Colonic mucosa (tissue), 4 donors: ENCODE measurements around the gene CSNK1G1. TPM values are rescaled to one million over a fixed set of nuclear protein-coding genes. Genes with fewer than 3 reads are reported as not detected.

Experiments
- DNase-seq: peaks from one replicate; pipeline ENCODE4 v3.0.0-alpha.2; 2020
- H3K27ac ChIP-seq: fragments of 200-600 bp; one replicate; pipeline ENCODE4 v1.8.0; 2021
- H3K27me3 ChIP-seq: fragments of 200-600 bp; one replicate; pipeline ENCODE4 v1.8.0; 2021
- H3K36me3 ChIP-seq: fragments of 200-600 bp; one replicate; pipeline ENCODE4 v1.8.0; 2021
- H3K4me1 ChIP-seq: fragments of 200-600 bp; one replicate; pipeline ENCODE4 v1.8.0; 2021; ENCODE audit warnings: mild to moderate bottlenecking
- H3K4me3 ChIP-seq: fragments of 200-600 bp; one replicate; pipeline ENCODE4 v1.8.0; 2021
- H3K9ac ChIP-seq, 2 donors: one replicate each; pipeline ENCODE4 v1.7.0; 2013; ENCODE audit warnings: control low read depth in 2 of 2, low read depth in 2 of 2, low read length in 2 of 2
- H3K9me3 ChIP-seq: fragments of 200-600 bp; one replicate; pipeline ENCODE4 v1.8.0; 2021
- CTCF ChIP-seq: fragments of 200-600 bp; IDR thresholded peaks from one replicate; pipeline ENCODE4 v1.8.0; 2022; ENCODE audit warnings: antibody characterized with exemption, mild to moderate bottlenecking
- intact Hi-C: fragments of 100-400 bp; cut with DNase I; formaldehyde crosslinking; loops from one replicate; pipeline ENCODE4 v1.14.1; 2022
- total RNA-seq, 2 donors: library from RNA; stranded (reverse); fragmentation: NEBNext Ultra II Directional in 1 of 2; extraction: Animal tissue kit (Norgen Biotek cat#: 25700) in 1 of 2; gene quantifications; one replicate each; pipeline ENCODE4 v1.2.1, GENCODE V29; 2021
- donor health status: healthy.
- donor health status: DM: no; HTN: no; CAD: no.
- donor health status: DM: no; HTN: no; CAD: no.

Gene CSNK1G1
- total RNA-seq, 2 donors from 2014 or later: 17.0 to 18.5 TPM

GRCh38 chr15:64305261-64305660 is 50.7 kb downstream of the CSNK1G1 start:
- intact Hi-C loops: no loop called here
- no peak for DNase-seq
- Histone ChIP-seq H3K4me1 (no peaks in the 10 kb centered on the region), H3K9ac (no peak overlapping the region), H3K27me3 (no peaks in the 10 kb centered on the region), H3K27ac (no peak overlapping the region), H3K4me3 (no peak overlapping the region), H3K9me3 (no peaks in the 10 kb centered on the region), H3K36me3 (no peaks in the 10 kb centered on the region)
- no peak for TF ChIP-seq CTCF

- no peaks in the 10 kb centered on the region for H3K27me3 ChIP-seq
- no peaks in the 10 kb centered on the region for H3K36me3 ChIP-seq
- TF ChIP-seq CTCF: no peak
- intact Hi-C loops: no loop called here
- no peak overlapping the region for H3K27ac ChIP-seq
- H3K4me3 ChIP-seq: no peak overlapping the region
- no peaks in the 10 kb centered on the region for H3K9me3 ChIP-seq
- no peaks in the 10 kb centered on the region for H3K4me1 ChIP-seq
- no peak for DNase-seq
- H3K9ac ChIP-seq: no peak overlapping the region
Measured at GRCh38 chr15:64289550-64289949, 66.4 kb downstream of the CSNK1G1 start.

- no peak overlapping the region for H3K9ac ChIP-seq
- intact Hi-C loops: no loop called here
- H3K9me3 ChIP-seq: no peaks in the 10 kb centered on the region
- no peak for TF ChIP-seq CTCF
- no peaks in the 10 kb centered on the region for H3K27me3 ChIP-seq
- no peak overlapping the region for H3K4me3 ChIP-seq
- H3K36me3 ChIP-seq: no peaks in the 10 kb centered on the region
- no peak for DNase-seq
- H3K27ac ChIP-seq: no peak overlapping the region
- H3K4me1 ChIP-seq: no peaks in the 10 kb centered on the region
Measured at GRCh38 chr15:64288999-64289398, 67.0 kb downstream of the CSNK1G1 start.

GRCh38 chr15:64288577-64288976 is 67.4 kb downstream of the CSNK1G1 start:
- no peak for TF ChIP-seq CTCF
- intact Hi-C loops: no loop called here
- no peaks in the 10 kb centered on the region for H3K27me3 ChIP-seq
- H3K36me3 ChIP-seq: no peaks in the 10 kb centered on the region
- H3K27ac ChIP-seq: no peak overlapping the region
- no peaks in the 10 kb centered on the region for H3K9me3 ChIP-seq
- H3K4me1 ChIP-seq: no peaks in the 10 kb centered on the region
- no peak for DNase-seq
- H3K9ac ChIP-seq: no peak overlapping the region
- H3K4me3 ChIP-seq: no peak overlapping the region

GRCh38 chr15:64287953-64288352 is 68.0 kb downstream of the CSNK1G1 start:
- Histone ChIP-seq H3K27me3 (no peaks in the 10 kb centered on the region), H3K36me3 (no peaks in the 10 kb centered on the region), H3K27ac (no peak overlapping the region), H3K9ac (no peak overlapping the region), H3K9me3 (no peaks in the 10 kb centered on the region), H3K4me3 (no peak overlapping the region), H3K4me1 (no peaks in the 10 kb centered on the region)
- TF ChIP-seq CTCF: no peak
- no peak for DNase-seq
- intact Hi-C loops: no loop called here

- H3K4me3 ChIP-seq: no peak overlapping the region
- intact Hi-C loops: no loop called here
- no peak overlapping the region for H3K27ac ChIP-seq
- no peaks in the 10 kb centered on the region for H3K4me1 ChIP-seq
- no peak for TF ChIP-seq CTCF
- DNase-seq: no peak
- H3K9ac ChIP-seq: no peak overlapping the region
- H3K27me3 ChIP-seq: no peaks in the 10 kb centered on the region
- H3K36me3 ChIP-seq: no peaks in the 10 kb centered on the region
- no peaks in the 10 kb centered on the region for H3K9me3 ChIP-seq
Measured at GRCh38 chr15:64286473-64286872, 69.5 kb downstream of the CSNK1G1 start.
